ENCODE measurements around the gene PRDM5.

Gene PRDM5

DNA sequence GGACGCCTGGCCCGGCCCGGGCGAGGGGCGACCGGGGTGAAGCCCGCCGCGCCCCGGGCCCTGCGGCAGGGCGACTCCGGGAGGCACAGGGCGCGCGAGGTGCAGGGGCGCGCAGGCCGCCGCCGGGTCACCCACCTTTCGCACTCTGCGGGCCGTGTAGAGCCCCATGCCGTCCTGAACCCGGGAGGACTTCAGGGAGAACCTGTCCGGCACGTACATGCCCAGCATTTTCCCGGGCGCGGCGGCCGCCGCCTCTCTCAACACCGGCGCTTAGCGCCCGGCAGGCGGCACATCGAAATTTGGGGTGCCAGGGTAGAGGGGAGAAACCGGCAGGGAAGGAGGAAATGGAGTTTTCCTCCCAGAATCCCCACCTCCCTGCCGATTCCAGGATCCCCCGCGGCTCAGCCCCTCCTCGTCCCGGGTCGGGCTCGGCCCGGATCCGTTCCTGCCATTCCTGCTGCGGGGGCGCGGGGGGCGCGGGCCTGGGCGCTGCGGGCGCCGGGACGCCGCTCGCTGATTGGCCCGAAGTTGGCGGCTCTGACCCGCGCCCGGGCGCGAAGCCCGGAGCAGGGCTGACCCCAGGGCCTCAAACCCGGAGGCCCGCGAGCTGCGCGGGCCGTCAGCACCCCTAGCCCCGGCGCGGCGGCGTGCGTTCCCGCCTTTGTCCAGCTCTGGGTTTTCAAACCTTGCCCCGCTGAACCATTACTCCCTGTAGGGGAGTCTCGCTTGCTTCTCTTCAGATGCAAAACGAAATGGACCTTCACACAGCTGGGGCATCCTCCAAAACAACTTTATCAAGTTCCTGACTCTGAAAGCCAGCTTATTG is at the start of gene PRDM5:
TSS of gene PRDM5 (minus strand) at position 346 of the 826 bp plus-strand sequence. CDS start at position 228, 118 bp downstream.
- DNase-seq = peak; percentile 46

DNA sequence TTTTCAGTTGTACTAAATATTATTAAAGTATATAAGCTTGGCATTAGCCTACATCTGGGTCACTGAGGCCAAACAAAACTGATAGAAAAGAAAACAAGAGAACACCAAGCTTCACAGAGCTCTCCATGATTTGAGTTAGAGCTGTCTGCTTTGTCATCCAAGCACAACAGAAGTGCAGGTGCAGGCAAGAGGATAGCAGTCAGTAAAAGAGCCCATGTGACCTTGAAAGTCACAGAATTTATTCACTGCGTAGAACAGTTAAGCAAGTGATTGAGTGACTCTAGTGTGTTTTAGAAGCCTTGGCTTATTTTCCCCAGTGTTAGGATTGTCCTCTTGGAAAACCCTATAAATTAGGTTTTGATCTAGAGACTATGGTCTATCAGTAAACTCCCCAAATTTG is 49.4 kb upstream of the PRDM5 start:
- DNase-seq = no peak

DNA sequence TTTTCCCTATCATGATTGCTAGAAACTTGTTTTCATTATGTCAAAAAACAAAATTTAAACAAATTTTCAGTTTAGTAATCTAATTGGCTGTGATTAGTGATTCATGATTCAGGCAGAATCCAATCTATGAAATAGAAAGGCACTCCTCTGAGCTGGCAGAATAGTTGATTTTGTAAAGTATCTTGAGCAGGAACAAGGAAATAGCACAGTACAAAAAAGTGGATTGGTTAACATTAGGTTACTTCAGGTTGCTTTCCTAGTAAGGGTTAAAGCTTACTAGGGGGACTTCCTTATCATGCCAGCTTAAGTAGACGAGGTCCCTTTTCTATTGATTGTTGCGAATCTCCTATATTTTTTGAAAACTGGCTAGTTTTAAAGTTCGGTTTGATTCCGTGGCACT is 43.4 kb upstream of the PRDM5 start:
- DNase-seq = no peak

DNA sequence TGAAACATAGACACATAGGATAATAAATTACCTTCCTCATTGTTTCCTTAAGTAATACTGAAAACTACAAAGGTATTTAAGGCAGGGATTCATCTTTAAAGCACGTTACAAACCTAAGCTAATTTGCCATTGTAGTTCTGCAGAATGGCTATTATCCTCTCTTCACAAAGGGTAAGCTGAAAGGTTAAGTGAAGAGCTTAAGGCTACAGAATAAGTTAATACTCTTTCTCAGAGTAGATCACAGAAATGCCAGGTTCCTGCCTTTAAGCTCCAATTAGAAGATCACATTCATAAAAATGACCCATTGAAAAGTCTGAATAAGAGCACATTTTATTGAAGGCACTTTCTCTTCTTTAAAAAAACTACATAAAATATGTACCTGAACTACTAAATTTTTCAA is 42.1 kb upstream of the PRDM5 start:
- DNase-seq = no peak

DNA sequence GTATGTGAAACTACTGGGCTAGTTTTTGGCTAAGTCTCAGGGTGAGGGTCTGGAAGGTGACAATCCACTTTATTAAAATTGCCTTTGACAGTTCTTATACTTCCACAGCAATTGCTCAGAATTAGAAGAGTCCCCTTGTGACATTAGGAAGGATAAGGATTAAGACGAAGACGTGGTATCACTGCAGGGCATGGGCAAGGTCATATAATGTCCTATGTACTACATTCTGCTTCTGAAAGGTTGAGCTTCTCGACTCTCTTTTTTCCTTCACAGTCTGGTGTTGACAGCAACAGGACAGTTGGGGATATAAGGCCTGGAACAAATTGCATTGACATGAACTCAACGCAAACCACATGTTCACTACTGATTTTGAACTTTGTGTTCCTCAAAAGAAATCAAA is 40.9 kb upstream of the PRDM5 start:
- DNase-seq = no peak

DNA sequence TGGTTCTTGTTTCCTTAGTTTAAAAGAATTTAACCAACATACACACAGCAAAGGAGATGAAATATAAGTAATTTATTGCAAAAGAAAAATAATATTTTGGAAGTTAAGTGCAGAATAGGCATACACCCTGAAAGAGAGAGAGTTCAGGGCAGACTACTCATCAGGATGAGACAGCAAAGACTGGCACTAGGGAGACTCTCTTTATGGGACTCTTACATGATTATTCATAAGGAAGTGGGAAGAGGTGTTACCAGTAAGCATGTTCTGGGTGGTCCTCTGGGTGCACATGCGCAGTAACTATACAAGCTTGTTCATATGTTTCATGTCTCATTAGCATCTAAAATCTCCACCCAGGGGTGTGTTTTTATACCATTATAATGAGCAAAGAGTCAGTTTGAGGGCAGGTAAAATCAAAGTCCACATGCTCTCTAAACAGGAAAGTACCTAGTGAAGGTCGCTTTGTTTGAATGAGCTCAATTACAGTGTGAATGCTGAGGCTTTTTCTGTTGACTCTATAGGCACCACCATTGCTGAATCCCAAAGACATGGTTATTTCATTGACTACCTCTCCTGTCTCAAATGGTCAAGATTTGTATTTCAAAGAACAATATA is 38.2 kb upstream of the PRDM5 start:
- DNase-seq = no peak

DNA sequence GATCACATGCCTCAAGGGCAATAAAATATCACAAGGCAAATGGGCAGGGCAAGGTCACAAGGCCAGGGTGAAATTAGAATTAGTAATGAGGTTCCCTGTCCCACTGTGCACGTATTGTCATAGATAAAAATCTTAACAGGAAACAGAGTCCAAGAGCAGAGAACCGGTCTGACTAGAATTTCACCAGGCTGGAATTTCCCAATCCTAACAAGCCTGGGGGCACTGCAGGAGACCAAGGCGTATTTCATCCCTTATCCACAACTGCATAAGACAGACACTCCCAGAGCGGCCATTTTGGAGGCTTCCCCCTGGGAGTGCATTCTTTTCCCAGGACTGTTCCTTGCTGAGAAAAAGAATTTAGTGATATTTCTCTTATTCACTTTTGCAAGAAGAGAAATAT is 25.9 kb upstream of the PRDM5 start:
- no peak for DNase-seq

DNA sequence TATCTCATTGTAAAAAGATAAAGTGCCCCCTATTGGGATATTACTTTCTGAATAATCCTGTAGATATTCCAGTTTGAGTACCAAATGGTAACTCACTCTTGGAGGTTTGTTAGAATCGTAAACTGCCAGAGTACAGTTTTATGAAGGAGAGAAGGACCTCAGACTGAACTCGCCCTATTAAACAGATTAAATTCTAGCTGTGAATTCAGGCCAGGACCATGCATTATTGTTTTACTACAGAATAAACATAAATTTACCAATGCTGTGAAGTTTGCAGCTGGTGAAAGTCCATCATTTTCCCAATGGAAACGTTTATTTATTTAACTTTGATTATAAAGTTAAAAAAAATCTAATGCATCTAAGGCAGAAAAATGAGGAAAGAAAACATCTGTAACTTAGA is 20.2 kb upstream of the PRDM5 start:
- DNase-seq = no peak

DNA sequence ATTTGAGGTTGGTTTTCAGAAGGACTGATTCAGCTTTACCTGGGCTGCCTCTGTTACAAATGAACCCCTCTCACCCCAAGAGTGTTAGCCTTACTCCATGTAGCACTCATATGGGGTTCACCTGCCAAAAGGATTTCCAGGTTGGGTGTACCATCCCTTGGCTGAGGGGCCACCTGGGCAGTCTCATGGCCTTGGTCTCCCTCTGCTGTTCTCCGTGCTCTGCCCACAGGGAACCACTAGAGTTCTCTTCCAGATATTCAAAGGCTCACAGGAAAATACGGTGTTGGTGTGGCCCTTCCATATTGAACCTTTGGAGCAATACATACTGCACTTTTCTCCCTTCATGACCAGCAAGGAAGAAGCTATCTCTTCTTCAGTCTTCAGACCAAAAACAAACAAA is 18.0 kb upstream of the PRDM5 start:
- DNase-seq = no peak

DNA sequence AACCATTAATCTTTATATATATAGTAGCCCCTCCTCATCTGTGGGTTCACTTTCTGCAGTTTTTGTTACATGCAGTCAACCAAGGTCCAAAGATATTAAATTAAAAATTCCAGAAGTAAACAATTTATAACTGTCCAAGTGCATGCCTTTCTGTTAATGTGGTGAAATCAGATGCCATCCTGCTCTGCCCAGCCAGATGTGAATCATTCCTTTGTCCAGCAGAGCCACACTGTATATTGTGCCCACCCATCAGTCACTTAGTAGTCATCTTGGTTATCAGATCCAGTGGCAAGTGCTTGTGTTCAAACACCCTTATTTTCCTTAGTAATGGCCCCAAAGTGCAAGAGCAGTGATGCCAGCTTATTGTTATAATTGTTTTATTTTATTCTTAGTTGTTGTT is 17.2 kb upstream of the PRDM5 start:
- DNase-seq = no peak

DNA sequence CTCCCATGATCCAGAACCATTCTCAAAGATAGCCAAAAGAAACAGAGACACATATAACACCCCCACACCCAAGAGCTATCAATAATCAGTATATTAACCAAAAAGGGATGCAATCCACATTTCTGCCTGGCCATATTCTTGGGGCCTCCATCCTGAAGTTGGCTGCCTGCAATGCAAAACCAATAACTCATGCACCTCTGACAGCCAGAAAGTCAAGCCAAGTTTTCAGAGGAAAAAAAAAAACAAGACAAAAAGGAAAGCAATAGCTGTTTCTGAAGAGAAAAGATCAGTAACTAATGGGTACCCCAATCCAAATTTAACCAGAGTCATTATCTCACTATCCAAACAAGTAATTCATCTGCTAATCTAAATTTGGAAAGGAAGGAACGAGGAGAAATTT is 7.3 kb upstream of the PRDM5 start:
- no peak for DNase-seq

DNA sequence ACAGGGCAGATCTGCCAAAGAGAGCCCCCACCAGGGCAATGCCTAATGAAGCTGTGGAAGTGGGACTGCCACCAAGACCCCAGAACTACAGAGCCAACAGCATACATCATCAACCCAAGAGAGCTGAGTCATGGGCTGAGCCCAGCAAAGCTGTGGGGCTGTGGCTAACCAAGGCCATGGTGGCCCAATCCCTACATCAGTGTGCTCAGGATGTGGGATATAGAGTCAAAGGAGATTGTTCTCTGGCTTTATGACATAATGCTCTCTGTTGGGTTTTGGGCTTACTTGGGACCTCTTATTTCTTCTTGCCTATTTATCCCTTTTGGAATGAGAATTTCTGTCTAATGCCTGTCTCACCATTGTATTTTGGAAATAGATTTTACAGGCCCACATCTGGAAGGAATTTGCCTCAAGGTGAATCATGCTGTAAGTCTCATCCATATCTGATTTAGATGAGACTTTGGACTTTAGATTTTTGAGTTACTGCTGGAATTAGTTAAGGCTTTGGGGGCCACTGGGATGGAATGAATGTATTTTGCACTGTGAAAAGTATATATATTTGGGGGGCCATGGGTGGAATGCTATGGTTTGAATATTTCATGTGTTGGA is 5.4 kb upstream of the PRDM5 start:
- no peak for DNase-seq

DNA sequence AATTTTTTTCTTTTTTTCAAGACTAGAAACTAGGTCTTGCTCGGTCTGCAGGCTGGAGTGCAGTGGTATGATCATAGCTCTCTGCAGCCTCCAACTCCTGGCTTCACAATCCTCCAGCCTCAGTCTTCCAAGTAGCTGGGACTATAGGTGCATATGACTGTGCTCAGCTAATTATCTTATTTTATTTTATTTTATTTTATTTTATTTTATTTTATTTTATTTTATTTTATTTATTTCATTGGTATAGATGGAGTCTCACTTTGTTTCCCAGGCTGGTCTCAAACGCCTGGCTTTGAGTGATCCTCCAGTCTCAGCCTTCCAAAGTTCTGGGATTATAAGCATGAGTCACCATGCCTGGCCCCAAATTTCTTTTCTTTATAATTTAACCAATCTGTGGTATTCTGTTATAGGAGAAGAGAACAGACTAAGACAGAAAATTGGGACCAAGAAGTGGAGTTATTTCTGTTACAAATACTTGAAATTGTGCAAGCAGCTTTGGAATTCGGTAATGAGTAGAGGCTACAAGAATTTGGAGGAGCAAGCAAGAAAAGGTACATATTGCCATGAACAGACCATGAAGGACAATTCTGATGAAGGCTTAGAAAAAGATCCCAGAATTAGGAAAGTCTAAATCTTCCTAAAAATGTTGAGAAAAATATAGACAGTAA is 4.0 kb upstream of the PRDM5 start:
- DNase-seq = no peak

DNA sequence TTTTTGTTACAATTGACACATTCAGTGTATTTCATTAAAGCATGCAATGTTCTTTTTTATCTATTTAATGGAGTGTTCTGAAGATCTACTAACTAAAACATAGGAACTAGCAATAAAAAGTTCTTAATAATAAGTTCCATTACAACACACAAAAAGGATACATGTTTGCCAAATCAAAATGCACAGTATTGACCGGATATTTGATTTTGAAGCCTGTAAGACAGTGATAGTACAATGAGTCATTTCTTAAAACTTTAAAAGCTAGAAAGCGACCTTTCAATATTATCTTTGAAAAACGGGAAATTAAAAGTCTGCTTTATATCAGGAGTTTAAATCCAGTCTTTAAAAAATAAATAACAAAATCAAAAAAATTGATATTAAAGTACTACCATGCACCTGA is 2.4 kb upstream of the PRDM5 start:
- DNase-seq = no peak

DNA sequence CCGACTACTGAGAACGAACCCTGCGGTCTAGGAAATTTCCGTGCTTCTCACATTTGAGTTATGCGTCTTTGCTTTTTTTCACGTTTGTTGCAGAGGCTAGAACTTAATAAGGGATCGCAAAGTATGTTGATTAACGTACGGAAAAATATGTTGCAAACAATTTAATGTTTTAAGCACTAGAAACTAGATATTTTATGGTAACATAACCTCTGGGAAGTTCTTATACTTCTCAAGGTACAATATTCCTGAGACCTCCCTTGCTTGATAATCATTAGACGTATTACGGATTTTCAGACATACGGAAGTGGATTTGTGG is 639 bp upstream of the PRDM5 start:
- DNase-seq = no peak

DNA sequence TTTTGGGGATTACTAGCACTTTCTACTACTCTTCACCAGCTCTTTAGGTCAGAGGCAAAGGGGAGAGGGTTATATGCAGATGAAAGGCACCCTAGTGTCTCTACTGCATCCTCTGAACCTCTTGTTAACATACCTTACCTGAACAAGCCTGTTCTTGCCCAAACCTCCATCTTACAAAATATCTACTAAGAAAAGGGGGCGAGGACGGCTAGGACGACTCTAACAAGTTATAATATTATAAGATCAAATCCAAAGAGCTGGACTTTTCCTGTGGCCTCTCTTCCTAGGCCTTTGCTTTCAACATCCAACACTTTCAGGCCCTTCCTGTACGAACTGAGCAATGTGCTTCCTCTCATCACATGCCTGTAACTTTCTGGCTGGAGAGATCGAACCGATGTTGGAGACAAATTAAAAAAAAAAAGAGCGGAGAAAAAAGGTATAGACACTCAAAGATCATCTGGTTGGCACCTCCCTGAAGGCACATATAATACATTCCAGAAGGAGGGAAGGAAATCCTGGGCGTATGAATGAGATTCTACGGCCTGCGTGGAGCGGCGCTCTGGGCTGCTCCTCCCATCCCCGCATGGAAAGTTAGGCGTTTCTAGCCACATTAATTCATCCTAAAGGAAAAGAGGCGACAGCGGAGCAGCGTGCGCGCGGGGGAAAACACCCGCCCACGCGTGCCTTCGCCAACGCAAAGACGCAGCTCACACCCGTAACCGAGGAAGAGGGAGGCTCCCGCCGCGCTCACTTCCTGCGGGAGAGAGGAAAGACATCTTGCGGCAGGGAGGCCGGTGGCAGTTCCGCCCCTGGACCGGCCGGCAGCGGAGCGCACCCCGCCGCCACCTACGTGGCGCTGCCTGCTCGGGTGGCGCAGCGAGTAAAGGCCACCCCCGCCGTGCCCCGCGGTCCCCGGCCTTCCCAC is 808 bp downstream of the PRDM5 start:
- DNase-seq = peak; percentile 58

DNA sequence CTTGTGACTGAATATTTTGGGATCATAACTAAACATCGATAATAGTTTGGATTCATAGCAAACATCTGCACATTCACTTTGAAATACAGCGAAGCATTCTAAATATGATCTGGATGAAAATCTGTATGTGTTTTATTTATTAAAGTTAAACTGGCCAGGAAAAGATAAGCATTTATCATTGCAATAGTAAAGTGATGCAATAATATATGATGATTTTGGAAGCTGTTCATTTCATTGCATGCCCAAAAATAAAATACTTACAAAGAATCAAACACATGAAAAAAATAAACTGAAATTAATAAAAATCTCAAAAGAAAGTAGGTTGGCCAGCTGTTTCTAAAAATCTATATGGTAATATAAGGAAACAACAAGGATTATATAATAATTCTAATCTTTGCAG is 1.9 kb downstream of the PRDM5 start:
- no peak for DNase-seq

DNA sequence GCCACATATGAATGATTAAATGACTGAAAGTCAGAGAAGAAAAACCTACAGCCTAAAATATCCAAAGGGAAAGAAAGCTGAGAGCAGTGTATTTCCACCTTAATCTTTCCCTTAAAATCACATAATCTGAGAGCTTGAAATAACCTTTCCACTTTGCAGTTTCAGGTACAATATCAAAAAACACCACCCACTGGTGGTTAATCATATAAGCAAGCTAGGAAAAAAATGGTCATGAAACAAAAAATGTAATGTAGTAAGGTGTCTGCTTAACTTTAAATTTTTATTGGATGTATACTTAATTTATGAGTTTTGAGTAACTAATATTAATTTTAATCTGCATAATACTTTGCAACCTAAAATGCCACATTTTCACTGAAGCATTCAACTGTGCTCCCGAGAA is 3.2 kb downstream of the PRDM5 start:
- no peak for DNase-seq

DNA sequence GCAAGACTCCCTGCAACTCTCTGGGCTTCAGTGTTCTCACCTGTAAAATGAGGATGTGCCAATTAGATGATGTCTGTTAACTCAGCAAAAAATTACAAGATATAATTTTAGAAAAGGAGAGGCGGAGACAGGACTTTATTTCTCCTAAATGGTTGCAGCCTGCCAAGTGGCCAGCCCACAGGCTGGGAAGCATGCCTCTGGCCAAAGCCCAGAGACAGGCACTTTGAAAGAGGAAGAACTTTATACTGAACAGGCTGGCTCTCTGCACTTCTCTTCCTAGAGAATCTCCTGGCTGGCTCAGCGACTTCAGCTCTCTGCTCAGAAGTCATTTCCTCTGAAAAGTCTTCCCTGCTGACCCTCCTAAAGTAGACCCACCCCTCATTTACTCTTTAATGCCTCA is 3.7 kb downstream of the PRDM5 start:
- no peak for DNase-seq

DNA sequence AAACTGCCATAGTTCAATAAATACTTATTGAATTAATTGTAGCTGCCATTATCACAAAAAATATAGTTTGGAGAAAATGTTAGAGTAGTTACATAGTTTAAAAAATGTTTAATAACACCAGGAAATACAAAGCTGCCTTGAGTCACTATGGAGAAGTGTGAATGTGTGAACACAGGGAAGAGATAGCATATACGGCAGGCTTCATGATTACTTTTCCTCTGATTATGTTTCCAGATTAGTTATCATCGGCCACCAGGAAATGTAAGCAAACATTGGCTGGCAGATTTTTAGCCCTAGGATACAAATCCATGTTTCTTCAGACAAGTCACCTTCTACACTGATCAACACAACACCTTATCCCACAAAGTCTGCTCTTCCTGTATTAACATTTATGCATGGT is 4.4 kb downstream of the PRDM5 start:
- no peak for DNase-seq

DNA sequence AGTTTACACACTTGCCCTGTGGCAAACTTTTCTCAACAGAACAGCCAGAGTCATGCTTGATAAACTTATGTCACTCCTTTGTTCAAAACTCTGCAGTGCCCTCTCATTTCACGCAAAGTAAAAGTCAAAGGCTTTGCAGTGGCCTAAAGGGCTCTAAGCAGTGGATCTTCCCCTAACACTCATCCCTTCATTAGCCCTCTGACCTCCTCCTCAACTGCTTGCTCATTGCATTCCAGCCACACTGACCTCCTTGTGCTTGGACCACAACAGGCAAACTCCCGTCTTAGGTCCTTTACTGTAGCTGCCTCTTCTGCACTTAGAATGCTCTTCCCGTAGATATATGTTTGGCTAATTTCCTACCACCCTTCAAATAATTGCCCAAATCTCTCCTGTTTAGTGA is 5.6 kb downstream of the PRDM5 start:
- DNase-seq = no peak

DNA sequence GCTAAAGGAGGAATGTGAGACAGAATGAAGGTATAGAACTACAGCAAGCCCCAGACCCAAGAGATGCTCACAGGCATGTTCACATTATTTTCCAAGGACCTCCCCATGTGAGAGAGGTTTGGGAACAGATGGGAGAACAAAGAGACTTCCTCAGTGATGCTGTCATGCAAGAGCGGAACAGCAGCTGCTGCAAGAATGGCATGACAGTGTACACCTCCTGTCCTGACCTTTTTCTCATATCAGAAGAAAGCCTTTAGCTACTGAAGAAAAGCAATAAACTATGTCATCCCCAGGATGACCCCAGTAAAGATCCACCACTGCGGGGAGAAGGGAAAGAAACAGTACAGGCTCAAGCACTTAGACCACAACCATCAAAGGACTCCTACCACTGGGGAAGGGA is 7.2 kb downstream of the PRDM5 start:
- DNase-seq = no peak

DNA sequence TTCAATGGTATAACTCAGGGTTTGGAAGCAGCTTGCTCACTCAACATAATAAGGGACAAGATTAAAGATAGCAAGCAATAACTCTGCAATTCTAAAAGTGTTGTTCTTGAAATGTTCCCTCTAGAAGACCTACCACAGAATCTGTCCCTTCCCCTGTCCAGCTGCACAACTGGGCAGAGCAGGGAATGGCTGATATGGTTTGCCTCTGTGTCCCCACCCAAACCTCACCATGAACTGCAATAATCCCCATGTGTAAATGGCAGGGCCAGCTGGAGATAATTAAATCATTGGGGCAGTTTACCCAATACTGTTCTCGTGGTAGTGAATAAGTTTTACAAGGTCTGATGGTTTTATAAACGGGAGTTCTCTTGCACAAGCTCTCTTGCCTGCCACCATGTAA is 19.1 kb downstream of the PRDM5 start:
- DNase-seq = no peak
